H1 (cell line): ENCODE data around the gene NEB. TPM values are rescaled to one million over a fixed set of nuclear protein-coding genes. Genes with fewer than 3 reads are reported as not detected.

Source experiments
- CTCF ChIA-PET: fragments of 300-600 bp; sonication (Branson Sonifier 250); formaldehyde crosslinking; loops from one replicate; lab custom pipeline; 2021; ENCODE audit not compliant: partially characterized antibody; lab: Charles Lee
- POLR2A ChIA-PET: fragments of 300-600 bp; sonication (Branson Sonifier 250); formaldehyde crosslinking; loops from one replicate; lab custom pipeline; 2021; ENCODE audit warnings: inconsistent platforms; ENCODE audit not compliant: partially characterized antibody; lab: Charles Lee
- DNase-seq, 2 experiments: peaks; one replicate each; pipeline versions ENCODE4 v3.0.0 to v3.0.0-alpha.2; 2010 to 2022; ENCODE audit warnings: low spot score in 2 of 2, low read depth in 1 of 2, mixed read lengths in 1 of 2
- FAIRE-seq: peaks from 2 replicates; lab custom pipeline; 2011; peaks lifted over from hg19 to GRCh38; lab: Jason Lieb, UNC
- H2AFZ ChIP-seq: 2 replicates; pipeline ENCODE4 v1.8.1; 2012; ENCODE audit warnings: low read length, inconsistent platforms
- H2AK5ac ChIP-seq: 2 replicates; pipeline ENCODE4 v1.6.1; 2013; ENCODE audit warnings: low read depth, low read length
- H2BK120ac ChIP-seq: replicated peaks from 2 replicates; pipeline ENCODE3; 2013; ENCODE audit warnings: low read depth, low read length, inconsistent platforms
- H2BK12ac ChIP-seq: 2 replicates; pipeline ENCODE4 v1.6.1; 2013; ENCODE audit warnings: low read depth, low read length
- H2BK15ac ChIP-seq: 2 replicates; pipeline ENCODE4 v1.6.1; 2013; ENCODE audit warnings: low read length
- H2BK20ac ChIP-seq: 2 replicates; pipeline ENCODE4 v1.6.1; 2013; ENCODE audit warnings: low read length
- H2BK5ac ChIP-seq: 2 replicates; pipeline ENCODE4 v1.6.1; 2013; ENCODE audit warnings: low read depth, low read length
- H3K14ac ChIP-seq: 2 replicates; pipeline ENCODE4 v1.6.1; 2013; ENCODE audit warnings: inconsistent platforms; ENCODE audit not compliant: insufficient read length
- H3K18ac ChIP-seq: 2 replicates; pipeline ENCODE4 v1.6.1; 2013; ENCODE audit warnings: low read length; ENCODE audit errors: extremely low read depth
- H3K23ac ChIP-seq: 2 replicates; pipeline ENCODE4 v1.6.1; 2013; ENCODE audit warnings: inconsistent platforms; ENCODE audit not compliant: insufficient read length
- H3K23me2 ChIP-seq: 2 replicates; pipeline ENCODE4 v1.6.1; 2013; ENCODE audit warnings: low read depth, low read length
- H3K27ac ChIP-seq: 2 replicates; pipeline ENCODE4 v1.6.1; 2011; ENCODE audit warnings: low read depth, low read length, inconsistent platforms
- H3K27me3 ChIP-seq, 4 experiments: replicated peaks in 1 of 4; 1 replicate in 1 of 4; 2 replicates in 3 of 4; pipeline versions ENCODE4 v1.6.1 to v1.8.1; 2011 to 2013; ENCODE audit warnings: low read length in 3 of 4, mild to moderate bottlenecking in 3 of 4, inconsistent platforms in 2 of 4, mixed read lengths in 2 of 4, moderate library complexity in 1 of 4; ENCODE audit not compliant: control insufficient read depth in 3 of 4, insufficient read depth in 3 of 4; ENCODE audit errors: extremely low read depth in 1 of 4
- H3K36me3 ChIP-seq, 4 experiments: 2 replicates each; pipeline versions ENCODE4 v1.6.1 to v1.8.1; 2011 to 2013; ENCODE audit warnings: mild to moderate bottlenecking in 4 of 4, low read length in 3 of 4, moderate library complexity in 2 of 4, control low read depth in 1 of 4, inconsistent platforms in 1 of 4; ENCODE audit not compliant: insufficient read depth in 4 of 4, control insufficient read depth in 2 of 4
- H3K4ac ChIP-seq: replicated peaks from 2 replicates; pipeline ENCODE3; 2013; ENCODE audit warnings: low read length, low read depth, mixed read lengths, inconsistent platforms; ENCODE audit not compliant: insufficient read length
- H3K4me1 ChIP-seq, 4 experiments: replicated peaks in 1 of 4; 1 replicate in 1 of 4; 2 replicates in 3 of 4; pipeline versions ENCODE4 v1.6.1 to v1.8.1; 2011 to 2013; ENCODE audit warnings: low read length in 3 of 4, inconsistent platforms in 2 of 4, mixed read lengths in 1 of 4; ENCODE audit not compliant: insufficient read depth in 4 of 4, control insufficient read depth in 3 of 4
- H3K4me2 ChIP-seq, 2 experiments: 2 replicates each; pipeline versions ENCODE4 v1.6.1 to v1.8.1; 2011 to 2013; ENCODE audit warnings: low read depth in 2 of 2, low read length in 2 of 2, control low read depth in 1 of 2, inconsistent platforms in 1 of 2, mild to moderate bottlenecking in 1 of 2; ENCODE audit not compliant: insufficient read depth in 1 of 2
- H3K4me3 ChIP-seq, 4 experiments: fragments of 200-600, 300-600 bp in 1 of 4; sonication (generic), shearing (Covaris generic), sonication (Bioruptor Twin) in 1 of 4; 2 replicates each; pipeline versions ENCODE4 v1.5.1 to v1.8.1; 2011 to 2016; ENCODE audit warnings: low read length in 4 of 4, low read depth in 3 of 4, control low read depth in 2 of 4, inconsistent platforms in 2 of 4, mild to moderate bottlenecking in 2 of 4, mixed read lengths in 1 of 4, moderate library complexity in 1 of 4; ENCODE audit not compliant: insufficient read depth in 2 of 4; ENCODE audit errors: extremely low read depth in 1 of 4
- H3K56ac ChIP-seq: replicated peaks from 2 replicates; pipeline ENCODE3; 2013; ENCODE audit warnings: low read depth, mild to moderate bottlenecking, mixed read lengths, low read length, inconsistent platforms; ENCODE audit not compliant: insufficient read length
- H3K79me1 ChIP-seq: 2 replicates; pipeline ENCODE4 v1.6.1; 2013; ENCODE audit warnings: low read depth, low read length, control low read depth
- H3K79me2 ChIP-seq, 2 experiments: 2 replicates each; pipeline versions ENCODE4 v1.6.1 to v1.8.1; 2012 to 2013; ENCODE audit warnings: low read length in 2 of 2, mild to moderate bottlenecking in 2 of 2, inconsistent platforms in 1 of 2; ENCODE audit not compliant: insufficient read depth in 2 of 2, control insufficient read depth in 1 of 2
- H3K9ac ChIP-seq, 4 experiments: replicated peaks in 1 of 4; 1 replicate in 1 of 4; 2 replicates in 3 of 4; pipeline versions ENCODE4 v1.6.1 to v1.8.1; 2011 to 2013; ENCODE audit warnings: low read depth in 3 of 4, low read length in 3 of 4, control low read depth in 2 of 4, mild to moderate bottlenecking in 2 of 4, moderate library complexity in 2 of 4, inconsistent platforms in 1 of 4; ENCODE audit errors: extremely low read depth in 1 of 4
- H3K9me3 ChIP-seq, 2 experiments: 2 replicates each; pipeline versions ENCODE4 v1.6.1 to v1.8.1; 2012 to 2013; ENCODE audit warnings: mild to moderate bottlenecking in 2 of 2, moderate library complexity in 2 of 2, control low read depth in 1 of 2, inconsistent platforms in 1 of 2, low read depth in 1 of 2, low read length in 1 of 2, mixed read lengths in 1 of 2; ENCODE audit not compliant: insufficient read depth in 2 of 2
- H4K20me1 ChIP-seq, 2 experiments: replicated peaks in 1 of 2; 2 replicates each; pipeline versions ENCODE3 to v1.8.1; 2011 to 2013; ENCODE audit warnings: inconsistent platforms in 2 of 2, low read length in 2 of 2, mild to moderate bottlenecking in 1 of 2; ENCODE audit not compliant: insufficient read depth in 2 of 2, control insufficient read depth in 1 of 2
- H4K5ac ChIP-seq: 2 replicates; pipeline ENCODE4 v1.6.1; 2013; ENCODE audit warnings: low read length, low read depth, mixed read lengths, inconsistent platforms; ENCODE audit not compliant: insufficient read length
- H4K8ac ChIP-seq: 2 replicates; pipeline ENCODE4 v1.8.0; 2013; ENCODE audit warnings: mild to moderate bottlenecking, moderate library complexity, low read length, inconsistent platforms; ENCODE audit not compliant: insufficient read depth; ENCODE audit errors: extremely low read depth
- H4K91ac ChIP-seq: replicated peaks from 2 replicates; pipeline ENCODE3; 2013; ENCODE audit warnings: low read length, mixed read lengths, inconsistent platforms; ENCODE audit not compliant: insufficient read length
- ATF2 ChIP-seq: IDR thresholded peaks from 2 replicates; pipeline ENCODE4 v1.6.1; 2012; ENCODE audit warnings: low read length, inconsistent platforms
- CREB1 ChIP-seq: IDR thresholded peaks from 2 replicates; pipeline ENCODE4 v1.6.1; 2012; ENCODE audit warnings: inconsistent platforms
- CTCF ChIP-seq, 3 experiments: IDR thresholded peaks; 1 replicate in 2 of 3; 2 replicates in 1 of 3; pipeline versions ENCODE4 v1.5.1 to v1.6.1; 2011; ENCODE audit warnings: low read length in 3 of 3, mild to moderate bottlenecking in 3 of 3, inconsistent platforms in 2 of 3, low read depth in 1 of 3, moderate library complexity in 1 of 3; ENCODE audit not compliant: insufficient read depth in 1 of 3; ENCODE audit errors: control extremely low read depth in 1 of 3
- E2F6 ChIP-seq: IDR thresholded peaks from 2 replicates; pipeline ENCODE4 v1.6.1; 2012; ENCODE audit warnings: inconsistent platforms
- EZH2 ChIP-seq: fragments of 200-600 bp; sonication (generic); IDR thresholded peaks from 2 replicates; pipeline ENCODE4 v1.7.1; 2012; ENCODE audit warnings: low read depth, mild to moderate bottlenecking, moderate library complexity, low read length, inconsistent platforms; ENCODE audit not compliant: severe bottlenecking
- GABPA ChIP-seq: IDR thresholded peaks from 2 replicates; pipeline ENCODE4 v1.6.1; 2011; ENCODE audit warnings: mild to moderate bottlenecking, low read length, moderate library complexity, borderline replicate concordance; ENCODE audit not compliant: insufficient read depth
- POLR2A ChIP-seq, 2 experiments: IDR thresholded peaks; 1 replicate in 1 of 2; 2 replicates in 1 of 2; pipeline ENCODE4 v1.6.1; 2011; ENCODE audit warnings: low read depth in 2 of 2, low read length in 2 of 2, mild to moderate bottlenecking in 2 of 2; ENCODE audit errors: control extremely low read depth in 1 of 2
- WGBS, 2 experiments: shearing (Covaris generic) in 1 of 2; methylation state at CpG; one replicate each; pipeline versions ENCODE4 v1.1.6 to v1.1.7; 2013 to 2015; ENCODE audit warnings: low lambda C conversion rate in 2 of 2, mixed read lengths in 2 of 2, inconsistent platforms in 1 of 2, low coverage in 1 of 2, missing lambda C conversion rate in 1 of 2; ENCODE audit not compliant: insufficient replicate concordance in 2 of 2, insufficient coverage in 1 of 2, insufficient read length in 1 of 2; ENCODE audit errors: extremely low coverage in 1 of 2, missing lambda C conversion rate in 1 of 2; 5-methylcytosine and 5-hydroxymethylcytosine counted together
- polyA plus RNA-seq, 7 experiments: library from polyadenylated mRNA; depleted of rRNA in 3 of 7; stranded (reverse) in 5 of 7; unstranded in 2 of 7; fragments of >200 nt in 5 of 7; fragments of 200-250 nt in 2 of 7; gene quantifications; 1 replicate in 5 of 7; 2 replicates in 1 of 7; 4 replicates in 1 of 7; pipeline versions ENCODE4 v1.2.1 to v1.2.3, GENCODE V29; 2011 to 2013; ENCODE audit warnings: missing spikeins in 2 of 7, mixed read lengths in 2 of 7
- total RNA-seq: library from RNA; stranded (reverse); fragmentation: NEBNext Ultra II Directional; extraction: Animal tissue kit (Norgen Biotek cat#: 25700); gene quantifications from 2 replicates; pipeline ENCODE4 v1.2.1, GENCODE V29; 2021

The NEB gene
- total and polyA plus RNA-seq, 2 of the 8 experiments (the other 6 are each of a cell fraction or from before 2014, with no cell fraction given), result 1.4 to 2.5 TPM

- no peak for FAIRE-seq
- no peak overlapping the region for H3K27ac ChIP-seq
These were observed 114.8 kb downstream of the NEB start for GRCh38 chr2:151619337-151619989.

More at GRCh38 chr2:151619337-151619989, 114.8 kb downstream of the NEB start:
- ChIA-PET CTCF (interaction anchor here (1.2 kb wide), 2 partner anchors 55 to 131 kb away, joined by 3 to 4 read pairs; no protein-coding TSS in a partner anchor), POLR2A (no interaction called here)
- H4K8ac ChIP-seq, result no peak overlapping the region
- no peaks in the 10 kb centered on the region for H3K9me3 ChIP-seq
- no peak overlapping the region for H3K23ac ChIP-seq
- no peak overlapping the region for H3K14ac ChIP-seq
- H2BK20ac ChIP-seq, result no peak overlapping the region
- H2AFZ ChIP-seq, result no peak overlapping the region
- no peak overlapping the region for H3K18ac ChIP-seq
- no peaks in the 10 kb centered on the region for H3K4me1 ChIP-seq
- H3K36me3 ChIP-seq, result no peaks in the 10 kb centered on the region
- H2BK5ac ChIP-seq, result no peak overlapping the region
- 93% methylated on average over 13 of the region's 13 CpGs; no CpG with 5 or more reads in 1 of the 2 experiments for WGBS, 2 experiments
- H3K56ac ChIP-seq, result no peak overlapping the region
- no peak overlapping the region for H3K9ac ChIP-seq
- H4K91ac ChIP-seq, result no peak overlapping the region
- no peak overlapping the region for H4K5ac ChIP-seq
- H3K27me3 ChIP-seq, result no peaks in the 10 kb centered on the region
- no peaks in the 10 kb centered on the region for H3K23me2 ChIP-seq
- TF ChIP-seq E2F6 (no peak), CTCF (IDR thresholded peaks at IDR 0.05; ENCODE audit: control extremely low read depth in 1 of 3, insufficient read depth in 1 of 3, low read depth in 1 of 3, low read length in 3 of 3) (no peak), EZH2 (no peak), POLR2A (IDR thresholded peaks at IDR 0.05; ENCODE audit: control extremely low read depth in 1 of 2, low read depth in 2 of 2, low read length in 2 of 2) (no peak), ATF2 (no peak), GABPA (no peak), CREB1 (no peak)
- H2BK15ac ChIP-seq, result no peak overlapping the region
- no peaks in the 10 kb centered on the region for H3K79me1 ChIP-seq
- H2BK12ac ChIP-seq, result no peak overlapping the region
- no peak for DNase-seq
- H2BK120ac ChIP-seq, result no peak overlapping the region
- no peak overlapping the region for H3K4me3 ChIP-seq
- no peak overlapping the region for H2AK5ac ChIP-seq
- no peaks in the 10 kb centered on the region for H3K79me2 ChIP-seq
- H3K4ac ChIP-seq, result no peak overlapping the region
- no peaks in the 10 kb centered on the region for H4K20me1 ChIP-seq
- no peak overlapping the region for H3K4me2 ChIP-seq
